Activated CD4-positive, CD25-positive, alpha-beta regulatory T cell treated with anti-CD3 and anti-CD28 coated beads, Interleukin-2, amount 50 U/mL, for 24 hours (primary cell): ENCODE results near the gene NEURL2.
"Not testable (repeated sequence)": the region's sequence is repeated elsewhere in the genome, so short reads cannot be mapped to it uniquely, and the experiment has no call there.

ENCODE experiments used
- ATAC-seq, 2 donors: fragments of 150-1000 bp; cut with Tn5 transposase; one replicate each; pipeline ENCODE4 v1.10.0; 2021; ENCODE audit warnings: mild to moderate bottlenecking in 1 of 2, moderate library complexity in 1 of 2

Gene NEURL2

DNA sequence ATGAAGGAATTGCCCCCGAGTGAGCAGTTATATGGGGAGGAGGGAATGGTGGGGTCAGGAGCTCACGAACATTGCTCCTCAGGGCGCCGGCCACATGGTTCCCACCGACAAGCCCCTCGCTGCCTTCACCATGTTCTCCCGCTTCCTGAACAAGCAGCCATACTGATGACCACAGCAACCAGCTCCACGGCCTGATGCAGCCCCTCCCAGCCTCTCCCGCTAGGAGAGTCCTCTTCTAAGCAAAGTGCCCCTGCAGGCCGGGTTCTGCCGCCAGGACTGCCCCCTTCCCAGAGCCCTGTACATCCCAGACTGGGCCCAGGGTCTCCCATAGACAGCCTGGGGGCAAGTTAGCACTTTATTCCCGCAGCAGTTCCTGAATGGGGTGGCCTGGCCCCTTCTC, 7.3 kb upstream of the NEURL2 start:
- no peak for ATAC-seq

- ATAC-seq, result no peak
These were observed 6.7 kb upstream of the NEURL2 start for GRCh38 chr20:45897692-45898091.

DNA sequence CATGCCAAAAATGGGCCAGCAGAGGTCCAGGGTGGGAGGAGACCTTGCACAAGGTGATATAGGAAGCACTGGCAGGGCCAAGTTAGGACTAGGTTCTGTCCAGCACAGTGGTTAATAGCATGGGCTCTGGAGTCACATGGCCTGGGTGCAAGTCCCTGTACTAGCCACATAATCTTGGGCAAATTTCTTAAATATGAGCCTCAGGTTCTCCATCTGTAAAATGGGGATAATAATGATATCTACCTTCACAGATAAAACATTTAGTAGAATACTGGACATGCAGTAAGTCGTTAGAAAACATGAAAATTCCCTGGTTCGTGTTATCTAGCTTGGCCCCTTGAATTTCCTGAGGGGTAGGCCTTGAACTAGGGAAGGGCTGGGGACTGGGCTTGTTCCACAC, 6.3 kb upstream of the NEURL2 start:
- ATAC-seq, result no peak

GRCh38 chr20:45896641-45897161, 5.7 kb upstream of the NEURL2 start:
- no peak for ATAC-seq

- no peak for ATAC-seq
These were observed 3.8 kb upstream of the NEURL2 start for GRCh38 chr20:45894797-45895196.

DNA sequence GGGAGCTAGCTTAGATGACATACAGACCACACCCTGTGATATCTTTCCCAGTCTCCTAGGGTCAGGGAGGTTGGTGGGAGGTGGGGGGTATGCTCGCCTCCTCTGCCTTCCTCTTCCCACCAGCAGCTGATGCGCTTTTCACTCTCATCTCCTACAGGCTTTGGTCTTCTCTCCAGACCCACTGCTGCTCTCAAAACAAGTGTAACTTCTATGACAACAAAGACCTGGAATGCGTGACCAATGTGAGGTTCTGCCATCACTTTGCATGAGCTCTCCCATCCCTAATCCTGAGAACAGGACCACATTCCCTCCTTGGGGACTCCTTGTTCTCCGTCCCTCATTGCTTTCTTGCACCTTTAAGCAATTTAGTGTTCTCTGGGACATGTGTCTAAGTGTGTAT, 2.8 kb upstream of the NEURL2 start:
- no peak for ATAC-seq

DNA sequence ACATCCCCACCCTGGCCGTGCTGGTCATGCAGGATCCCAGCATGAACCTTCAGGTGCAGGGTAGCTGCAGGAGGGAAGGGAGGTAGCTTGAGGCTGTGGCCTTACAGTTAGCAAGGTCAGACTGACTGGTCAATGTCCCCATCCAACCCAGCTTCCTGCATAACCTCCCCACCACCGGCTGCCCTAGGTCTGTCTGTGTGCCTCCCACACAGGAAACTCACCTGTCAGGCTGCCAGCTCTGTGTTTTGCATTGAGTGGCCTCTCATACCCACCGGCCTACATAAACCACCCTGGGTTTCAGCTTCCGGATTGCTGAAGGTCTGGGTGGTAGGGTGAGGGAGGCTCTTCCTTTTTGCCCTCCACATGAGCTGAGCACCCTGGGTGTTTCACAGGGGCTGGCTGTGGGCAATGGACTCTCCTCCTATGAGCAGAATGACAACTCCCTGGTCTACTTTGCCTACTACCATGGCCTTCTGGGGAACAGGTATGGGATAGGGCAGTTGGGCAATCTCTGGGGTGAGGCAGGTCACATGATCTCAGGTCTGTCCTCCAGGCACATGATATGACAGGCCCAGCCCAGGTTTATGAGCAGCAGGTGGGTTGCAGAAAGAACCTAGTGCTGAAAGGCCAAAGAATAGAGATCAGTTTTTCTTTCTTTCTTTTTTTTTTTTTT, 2.0 kb upstream of the NEURL2 start:
- ATAC-seq, result peak in 1 of 2 donors; percentile 14

DNA sequence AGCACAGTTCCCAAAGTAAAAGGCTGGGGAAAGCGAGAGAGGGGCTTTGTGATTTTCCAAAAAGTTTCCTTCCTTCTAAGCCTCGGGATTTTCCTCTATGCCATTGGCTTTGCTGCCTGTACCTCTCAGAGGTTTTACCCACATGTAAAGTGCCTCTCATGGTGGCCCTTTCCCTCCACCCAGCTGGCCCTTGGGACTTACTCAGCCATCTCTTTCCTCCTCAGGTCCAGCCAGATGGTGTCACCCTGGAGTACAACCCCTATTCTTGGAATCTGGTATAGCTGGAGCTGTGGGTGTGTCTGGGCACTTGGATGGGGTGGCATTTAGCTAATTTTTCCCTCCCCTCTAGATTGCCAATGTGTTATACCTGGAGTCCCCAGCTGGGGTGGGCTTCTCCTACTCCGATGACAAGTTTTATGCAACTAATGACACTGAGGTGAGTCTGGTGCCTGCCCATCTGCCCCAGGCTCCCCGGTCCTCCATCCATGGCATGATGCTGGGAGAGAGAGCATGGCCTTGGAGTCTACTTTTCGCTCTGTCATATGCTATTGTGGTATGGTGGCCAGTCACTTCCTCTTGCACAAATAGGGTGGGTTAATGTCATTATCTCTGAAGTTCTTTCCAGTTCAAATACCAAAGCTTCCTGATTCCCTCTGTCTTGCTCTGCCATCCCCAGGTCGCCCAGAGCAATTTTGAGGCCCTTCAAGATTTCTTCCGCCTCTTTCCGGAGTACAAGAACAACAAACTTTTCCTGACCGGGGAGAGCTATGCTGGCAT, 1.2 kb upstream of the NEURL2 start:
- no peak for ATAC-seq

DNA sequence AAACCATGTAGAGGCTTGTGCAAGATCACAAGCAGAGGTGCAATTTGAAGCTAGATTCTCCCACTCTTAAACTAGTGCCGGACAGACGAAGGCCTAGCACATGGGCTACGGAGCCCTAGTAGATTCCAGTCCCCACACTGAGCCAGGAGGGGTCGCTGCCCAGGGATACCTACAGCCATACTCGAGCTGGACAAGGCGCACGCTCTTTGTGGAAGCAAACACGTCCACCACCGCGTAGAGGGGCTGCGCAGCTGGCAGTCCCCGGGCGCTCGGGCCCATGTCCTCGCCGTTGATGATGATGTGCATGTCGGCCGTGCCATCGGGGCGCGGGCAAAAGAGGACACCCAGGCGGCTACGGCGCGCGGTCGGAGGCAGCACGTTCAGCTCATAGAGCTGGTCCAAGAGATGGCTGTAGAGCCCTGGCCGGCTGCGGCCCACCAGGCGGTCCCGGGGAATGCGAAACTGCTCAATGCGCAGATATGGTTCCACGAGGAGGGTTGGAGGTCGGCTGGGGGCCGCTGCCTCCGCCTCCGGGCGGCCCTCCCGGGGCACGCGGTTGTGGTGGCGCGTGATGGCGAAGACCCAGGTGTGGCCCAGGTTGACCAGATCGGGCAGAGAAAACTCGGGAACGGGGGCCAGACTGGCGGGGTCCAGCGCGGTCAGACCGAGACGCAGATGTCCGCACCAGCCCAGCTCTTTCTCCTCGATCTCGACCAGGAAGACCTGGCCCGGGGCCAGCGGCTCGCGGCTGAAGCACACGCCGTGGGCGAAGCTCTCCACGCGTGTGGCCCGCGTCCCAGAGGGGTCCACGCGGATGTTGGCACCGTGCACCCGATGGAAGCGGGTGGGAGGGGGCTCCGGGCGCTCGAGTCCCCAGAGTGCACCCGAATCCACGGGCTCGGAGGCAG, 677 bp downstream of the NEURL2 start:
- ATAC-seq, result peak; percentile 22 to 36

GRCh38 chr20:45888681-45889080, 2.3 kb downstream of the NEURL2 start:
- no peak for ATAC-seq

DNA sequence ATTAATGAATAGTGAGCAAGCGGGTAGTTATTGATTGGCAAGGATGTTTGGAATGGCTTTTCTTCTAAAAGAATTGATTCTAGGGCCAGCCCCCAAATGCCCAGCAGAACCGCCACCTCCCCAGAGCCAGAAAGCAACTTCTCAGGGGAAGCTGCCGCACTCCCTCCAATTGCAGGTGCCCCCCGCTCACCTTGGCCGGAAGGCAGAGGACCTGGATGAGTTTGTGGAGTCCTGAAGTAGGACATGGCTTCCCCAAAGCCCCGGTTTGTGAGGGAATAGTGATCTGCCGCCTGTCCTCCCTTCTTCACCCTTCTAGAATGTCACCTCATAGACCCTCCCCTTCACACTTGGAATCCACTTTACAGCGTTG, 3.7 kb downstream of the NEURL2 start, which contains the start of gene SPATA25:
Gene SPATA25, minus strand, starts transcription at position 277 of the 370 bp plus-strand sequence. Its CDS starts 32 bp downstream, at position 245.
- ATAC-seq, result no peak

GRCh38 chr20:45886590-45887345, 4.2 kb downstream of the NEURL2 start:
- ATAC-seq, result no peak

DNA sequence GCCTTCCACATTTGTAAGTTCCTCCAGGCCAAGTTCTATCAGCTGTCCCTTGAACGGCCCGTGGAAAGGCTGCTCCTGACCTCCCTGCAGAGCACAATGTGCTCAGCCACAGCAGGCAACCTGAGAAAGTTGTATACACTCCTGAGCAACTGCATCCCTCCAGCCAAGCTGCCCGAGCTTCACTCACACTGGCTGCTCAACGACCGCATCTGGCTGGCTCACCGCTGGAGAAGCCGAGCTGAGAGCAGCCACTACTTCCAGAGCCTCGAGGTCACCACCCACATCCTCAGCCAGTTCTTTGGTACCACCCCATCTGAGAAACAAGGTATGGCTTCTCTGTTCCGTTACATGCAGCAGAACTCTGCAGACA, 7.9 kb downstream of the NEURL2 start:
- no peak for ATAC-seq

DNA sequence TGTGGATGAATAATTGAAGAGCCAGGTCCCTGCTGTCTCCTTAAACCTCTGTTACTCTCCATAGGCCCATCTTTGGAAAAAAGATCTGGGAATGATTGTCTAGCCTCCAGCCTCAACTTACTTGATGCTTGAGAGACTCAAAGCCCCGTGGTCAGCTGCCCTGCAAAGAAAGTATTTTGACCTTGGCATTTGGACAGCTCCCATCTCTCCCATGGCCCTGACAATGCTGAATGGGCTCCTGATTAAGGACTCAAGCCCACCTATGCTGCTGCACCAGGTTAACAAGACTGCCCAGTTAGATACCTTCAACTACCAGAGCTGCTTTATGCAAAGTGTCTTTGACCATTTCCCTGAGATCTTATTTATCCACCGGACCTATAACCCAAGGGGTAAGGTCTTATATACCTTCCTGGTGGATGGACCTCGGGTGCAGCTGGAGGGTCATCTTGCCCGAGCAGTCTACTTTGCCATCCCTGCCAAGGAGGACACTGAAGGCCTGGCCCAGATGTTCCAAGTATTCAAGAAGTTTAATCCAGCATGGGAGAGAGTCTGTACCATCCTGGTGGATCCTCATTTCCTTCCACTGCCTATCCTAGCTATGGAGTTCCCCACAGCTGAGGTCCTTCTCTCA, 8.4 kb downstream of the NEURL2 start:
- ATAC-seq, result no peak

- ATAC-seq, result peak; percentile 96 to 97
These were observed 9.8 kb downstream of the NEURL2 start, which contains the start of gene ZSWIM1 for GRCh38 chr20:45880988-45881788. TSS of gene ZSWIM1 (plus strand) at chr20:45881227. CDS start at chr20:45882593, 1,366 bp downstream.

DNA sequence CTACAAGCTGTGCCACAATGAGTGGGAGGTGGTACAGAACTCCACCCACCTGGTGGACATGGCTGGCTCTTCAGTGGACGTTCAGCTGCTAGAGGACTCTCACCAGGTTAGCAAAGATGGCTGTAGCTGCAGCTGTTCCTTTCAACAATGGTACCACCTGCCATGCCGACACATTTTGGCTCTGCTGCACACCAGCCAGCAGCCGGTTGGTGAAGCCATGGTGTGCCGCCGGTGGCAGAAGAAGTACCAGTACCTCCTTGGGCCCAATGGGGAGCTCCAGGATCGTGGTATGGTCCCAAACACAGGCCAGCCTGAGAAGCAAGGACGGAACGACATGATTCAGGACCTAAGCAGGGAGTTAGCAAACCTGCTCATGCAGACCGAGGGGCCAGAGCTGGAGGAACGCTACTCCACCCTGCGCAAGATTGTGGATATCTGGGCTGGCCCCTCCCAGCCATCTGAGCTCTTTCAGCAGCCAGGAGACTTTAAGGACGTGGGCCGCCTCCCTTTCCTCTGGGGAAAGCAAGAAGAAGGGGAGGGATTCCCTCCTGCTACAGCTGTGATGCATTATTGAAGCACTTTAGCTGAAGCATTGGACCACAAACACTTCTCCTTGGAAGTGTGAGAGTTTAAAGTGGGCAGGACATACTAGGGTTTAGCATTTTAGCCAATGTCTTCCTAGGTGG, 12.8 kb downstream of the NEURL2 start:
- ATAC-seq, result no peak

DNA sequence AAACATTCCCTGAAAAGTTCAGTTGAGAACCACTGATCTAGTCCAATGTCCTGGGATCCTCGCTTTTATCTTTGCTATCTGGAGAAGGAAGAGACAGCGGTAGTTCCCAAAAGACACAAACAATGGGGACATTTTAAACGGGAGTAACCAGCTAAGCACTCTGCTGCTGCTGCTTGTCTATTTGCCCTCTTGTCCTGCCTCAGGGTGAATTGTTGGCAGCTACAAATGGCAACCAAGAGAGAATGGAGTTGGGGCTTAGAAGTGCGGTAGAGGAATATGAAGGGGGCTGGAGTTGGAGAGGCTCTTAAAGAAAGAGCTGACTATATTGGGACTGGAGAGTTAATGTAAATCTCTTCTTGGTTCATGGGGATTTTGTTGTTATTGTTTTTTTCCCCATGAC, 16.4 kb downstream of the NEURL2 start:
- ATAC-seq, result no peak

GRCh38 chr20:45874104-45874481, 16.9 kb downstream of the NEURL2 start:
- ATAC-seq, result not testable (repeated sequence)

- no peak for ATAC-seq
These were observed 17.5 kb downstream of the NEURL2 start for GRCh38 chr20:45873409-45874103.

DNA sequence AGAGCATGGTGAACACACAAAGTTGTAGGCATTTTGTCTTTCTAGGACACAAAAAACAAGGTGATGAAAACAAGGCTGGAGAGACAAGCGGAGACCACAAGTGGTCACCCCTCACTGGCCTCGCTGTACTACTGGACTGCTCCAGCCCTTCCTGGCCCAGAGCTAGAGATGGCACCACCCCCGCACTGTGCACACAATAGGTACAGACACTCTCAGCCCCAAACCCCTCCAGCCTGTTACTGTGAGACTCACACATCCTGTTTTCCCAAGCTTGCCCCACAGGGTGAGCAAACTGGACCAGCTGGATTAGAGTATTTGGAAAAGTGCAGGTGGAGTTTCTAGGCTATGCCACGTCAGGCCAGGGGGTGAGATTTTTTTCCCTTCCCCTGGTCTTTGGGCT, 18.4 kb downstream of the NEURL2 start:
- no peak for ATAC-seq
